CD4-positive, alpha-beta T cell treated with Interleukin-17A for 4 hours (primary cell): Measurements from ENCODE around the gene MAOA.
"Not testable (repeated sequence)": the region's sequence is repeated elsewhere in the genome, so short reads cannot be mapped to it uniquely, and the experiment has no call there.

Experiments
- DNase-seq: peaks from one replicate; pipeline ENCODE4 v3.0.0-alpha.2; 2020; ENCODE audit warnings: mixed read lengths

Gene MAOA

DNA sequence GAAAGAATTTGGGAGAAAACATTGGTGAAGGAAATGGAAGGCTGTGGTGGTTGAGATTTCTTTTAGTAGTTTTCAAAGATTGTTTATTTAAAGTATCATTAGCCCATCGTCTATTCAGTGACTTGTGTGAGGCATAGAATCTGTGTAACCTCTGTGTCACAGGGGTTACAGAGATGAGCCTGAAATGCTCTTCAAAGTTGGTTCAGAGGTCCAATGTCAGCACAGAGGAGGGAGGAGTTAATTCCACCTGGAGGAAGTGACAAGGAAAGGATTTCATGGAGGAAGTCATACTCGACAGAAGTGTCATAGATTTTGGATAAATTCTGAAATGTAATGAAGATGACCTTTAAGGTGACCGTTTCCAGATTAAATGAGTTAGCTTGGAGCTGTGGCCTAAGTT is 8.2 kb downstream of the MAOA start:
- DNase-seq = no peak

DNA sequence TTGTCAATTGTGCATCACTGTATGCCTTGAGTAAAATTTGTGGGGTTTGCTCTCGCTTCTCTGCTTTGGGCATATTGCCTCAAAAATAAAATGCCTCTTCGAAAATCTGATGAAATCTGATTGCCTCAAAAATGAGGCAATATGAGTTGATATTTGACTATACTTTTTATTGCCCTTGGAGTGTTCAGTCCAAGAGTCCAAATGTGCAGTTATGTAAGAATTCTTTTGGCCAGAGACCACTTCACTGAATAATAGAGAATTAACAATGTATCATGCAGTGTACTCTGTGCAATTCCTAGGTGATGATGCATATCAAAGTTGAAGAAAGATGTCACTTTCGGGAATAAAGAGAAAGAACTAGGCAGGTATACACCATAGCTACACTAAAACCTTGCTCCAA is 8.6 kb downstream of the MAOA start:
- no peak for DNase-seq

DNA sequence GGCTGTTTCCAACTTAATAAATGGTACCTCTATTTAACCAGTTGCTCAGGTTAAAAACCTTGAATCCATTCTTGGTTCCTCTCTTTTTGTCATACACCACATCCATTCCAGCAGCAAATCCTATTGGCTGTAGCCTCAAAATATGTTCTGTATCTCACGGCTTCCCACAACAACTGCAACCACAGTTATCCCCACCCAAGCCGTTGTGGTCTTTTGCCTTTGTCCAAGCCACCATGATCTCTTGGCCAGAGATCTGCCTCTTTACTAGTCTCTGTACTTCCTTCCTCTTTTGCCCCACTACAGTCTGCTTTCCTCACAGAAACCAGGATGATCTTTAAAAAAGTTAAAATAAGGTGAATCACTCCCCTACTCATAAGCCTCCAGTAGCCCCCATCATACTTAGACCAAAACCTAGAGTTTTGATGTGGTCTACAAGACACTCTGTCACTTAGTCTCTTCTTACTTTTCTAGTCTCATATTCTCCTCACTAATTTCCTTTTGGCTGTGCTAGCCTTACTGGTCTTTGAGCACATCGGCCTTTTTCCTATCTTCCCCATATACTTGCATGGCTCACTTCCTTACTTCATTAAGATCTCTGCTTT is 10.3 kb downstream of the MAOA start:
- DNase-seq = no peak

DNA sequence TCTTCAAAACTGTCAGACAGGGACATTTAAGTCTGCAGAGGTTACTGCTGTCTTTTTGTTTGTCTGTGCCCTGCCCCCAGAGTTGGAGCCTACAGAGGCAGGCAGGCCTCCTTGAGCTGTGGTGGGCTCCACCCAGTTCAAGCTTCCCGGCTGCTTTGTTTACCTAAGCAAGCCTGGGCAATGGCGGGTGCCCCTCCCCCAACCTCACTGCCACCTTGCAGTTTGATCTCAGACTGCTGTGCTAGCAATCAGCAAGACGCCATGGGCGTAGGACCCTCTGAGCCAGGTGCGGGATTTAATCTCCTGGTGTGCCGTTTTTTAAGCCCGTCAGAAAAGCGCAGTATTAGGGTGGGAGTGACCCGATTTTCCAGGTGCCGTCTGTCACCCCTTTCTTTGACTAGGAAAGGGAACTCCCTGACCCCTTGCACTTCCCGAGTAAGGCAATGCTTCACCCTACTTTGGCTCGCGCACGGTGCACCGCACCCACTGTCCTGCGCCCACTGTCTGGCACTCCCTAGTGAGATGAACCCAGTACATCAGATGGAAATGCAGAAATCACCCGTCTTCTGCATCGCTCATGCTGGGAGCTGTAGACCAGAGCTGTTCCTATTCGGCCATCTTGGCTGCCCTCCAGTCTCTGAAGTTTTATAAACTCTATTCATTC is 20.0 kb downstream of the MAOA start:
- not testable (repeated sequence) for DNase-seq

DNA sequence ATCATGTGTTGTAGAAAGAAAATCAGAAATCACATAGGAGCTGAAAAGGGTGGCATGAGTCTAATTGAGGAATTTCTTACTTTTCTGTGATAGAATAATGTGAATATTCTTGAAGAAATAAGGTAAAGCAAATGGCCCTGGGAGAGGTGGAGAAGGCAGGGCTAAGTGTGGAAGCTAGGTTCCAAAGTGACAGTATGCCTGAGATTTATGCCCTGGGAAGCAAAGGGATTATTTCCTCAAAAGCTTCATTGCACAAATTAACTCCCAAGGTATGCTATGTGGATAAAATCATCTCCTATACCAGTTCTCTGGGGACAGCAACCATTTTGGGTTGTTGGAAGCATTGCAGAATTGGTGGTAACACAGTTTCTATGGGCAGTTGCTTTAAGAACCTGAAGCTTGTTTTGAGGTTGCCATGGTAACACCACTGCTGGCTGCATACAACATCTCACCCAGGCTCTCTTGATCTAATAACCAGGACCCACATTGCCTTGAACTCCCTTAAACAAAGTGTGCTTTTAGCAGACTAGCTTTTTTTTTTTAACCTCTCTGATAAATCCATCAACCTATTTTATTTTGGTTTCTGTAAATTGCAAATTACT is 21.0 kb downstream of the MAOA start:
- no peak for DNase-seq

DNA sequence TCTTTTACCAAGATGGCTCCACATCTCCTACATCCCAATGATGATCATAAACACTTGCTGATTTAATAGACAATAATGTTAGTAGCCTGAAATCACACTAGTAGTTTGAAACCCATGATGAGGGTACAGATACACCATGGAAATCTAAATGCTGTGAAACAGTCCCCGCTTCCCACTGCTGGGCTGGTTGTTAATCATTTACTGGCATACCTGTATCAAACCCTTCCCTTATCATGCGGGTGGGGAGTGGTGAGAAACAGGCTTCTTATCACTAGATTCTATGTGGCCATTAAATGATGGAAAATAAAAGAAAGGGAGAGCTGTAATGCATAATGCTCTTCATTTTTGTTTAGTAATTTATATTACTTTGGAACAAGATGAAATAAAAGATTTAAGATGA is 21.9 kb downstream of the MAOA start:
- no peak for DNase-seq

DNA sequence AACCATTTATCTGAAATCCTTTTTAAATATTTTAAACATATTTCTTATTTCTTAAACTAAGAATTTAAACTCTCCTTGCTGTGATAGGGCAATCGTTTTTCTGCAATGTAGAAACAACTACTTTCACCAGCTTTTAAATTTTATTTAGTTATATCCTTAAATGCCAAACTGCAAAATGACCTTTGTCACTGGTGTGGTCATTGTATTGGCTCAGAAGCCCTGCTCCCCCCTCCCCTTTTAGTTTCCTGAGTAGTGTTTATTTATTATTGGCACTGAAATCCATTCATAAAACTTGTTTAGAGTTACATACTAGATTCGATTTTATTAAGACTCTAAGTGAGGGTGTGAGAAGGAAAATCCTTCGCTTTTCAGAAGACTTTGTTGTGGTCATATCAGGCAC is 23.0 kb downstream of the MAOA start:
- DNase-seq = no peak

DNA sequence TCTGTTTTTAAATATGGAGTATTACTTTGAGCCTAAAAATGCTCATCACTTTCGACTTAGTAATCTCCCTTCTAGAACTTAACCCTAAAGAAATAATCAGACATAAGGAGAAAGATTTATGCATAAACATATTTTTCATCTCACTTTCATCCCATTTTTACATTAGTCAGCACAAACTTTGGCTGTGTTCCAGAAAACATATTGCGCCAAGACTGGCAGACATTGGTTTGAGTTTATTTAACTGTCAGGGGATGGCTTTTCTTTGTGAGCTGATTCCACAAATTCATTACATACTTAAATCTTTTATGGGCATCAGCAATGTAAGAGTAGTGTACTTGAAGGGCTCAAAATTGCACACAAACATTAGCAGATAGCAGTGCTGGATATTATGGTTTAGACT is 23.7 kb downstream of the MAOA start:
- DNase-seq = no peak

DNA sequence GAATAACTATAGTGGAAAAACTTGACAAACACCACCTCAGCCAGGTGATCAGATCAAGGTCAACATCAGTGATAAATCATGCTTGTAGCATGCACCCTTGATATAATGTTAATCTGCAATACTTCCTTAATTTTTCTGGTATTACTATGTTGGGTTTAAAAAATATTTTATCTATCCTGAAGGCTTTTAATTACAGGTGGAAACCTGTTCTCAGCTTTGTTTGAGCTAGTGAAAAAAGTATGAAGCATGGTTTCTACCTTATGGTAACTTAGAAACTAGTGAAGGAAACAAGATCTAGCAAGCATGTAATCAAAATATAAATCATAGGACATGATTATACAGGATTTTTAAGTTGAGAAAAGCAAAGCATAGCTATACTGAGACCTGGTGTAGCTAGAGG is 26.6 kb downstream of the MAOA start:
- DNase-seq = no peak

DNA sequence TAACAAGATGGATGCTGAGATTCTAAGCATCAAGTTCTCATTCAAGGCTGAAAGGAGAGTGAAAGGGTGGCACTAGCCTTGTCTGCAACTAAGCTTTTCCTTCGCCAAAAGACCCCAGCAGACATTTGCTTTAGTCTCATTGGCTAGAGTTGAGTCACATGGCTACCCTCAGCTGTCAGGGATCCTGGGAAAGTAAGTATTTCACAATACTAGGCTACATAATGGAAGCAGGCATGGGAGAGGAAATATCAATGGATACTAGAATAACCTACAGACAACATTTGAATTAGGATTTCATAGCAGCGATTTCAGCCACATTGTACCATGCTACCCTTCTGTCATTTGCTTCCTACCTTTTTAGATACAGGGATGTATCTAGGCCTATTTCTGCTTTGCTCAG is 29.1 kb downstream of the MAOA start:
- no peak for DNase-seq

DNA sequence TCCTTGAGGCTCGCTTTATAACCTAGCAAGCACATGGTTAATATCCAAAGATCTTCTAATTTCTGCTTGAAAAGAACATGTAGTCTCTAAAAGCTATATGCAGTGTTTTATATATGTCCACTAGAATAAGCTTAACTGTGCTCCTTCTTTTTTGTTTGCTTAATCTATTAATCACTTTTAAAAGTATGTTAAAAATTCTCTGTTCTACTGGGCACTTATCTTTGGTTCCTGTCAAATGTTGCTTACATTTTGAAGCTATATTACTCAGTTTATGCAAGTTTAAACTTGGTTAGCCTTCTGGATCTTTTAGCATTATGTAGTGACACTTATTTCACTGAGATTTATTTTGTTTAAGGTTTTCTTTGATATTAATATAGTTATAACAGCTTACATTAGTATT is 32.5 kb downstream of the MAOA start:
- no peak for DNase-seq

DNA sequence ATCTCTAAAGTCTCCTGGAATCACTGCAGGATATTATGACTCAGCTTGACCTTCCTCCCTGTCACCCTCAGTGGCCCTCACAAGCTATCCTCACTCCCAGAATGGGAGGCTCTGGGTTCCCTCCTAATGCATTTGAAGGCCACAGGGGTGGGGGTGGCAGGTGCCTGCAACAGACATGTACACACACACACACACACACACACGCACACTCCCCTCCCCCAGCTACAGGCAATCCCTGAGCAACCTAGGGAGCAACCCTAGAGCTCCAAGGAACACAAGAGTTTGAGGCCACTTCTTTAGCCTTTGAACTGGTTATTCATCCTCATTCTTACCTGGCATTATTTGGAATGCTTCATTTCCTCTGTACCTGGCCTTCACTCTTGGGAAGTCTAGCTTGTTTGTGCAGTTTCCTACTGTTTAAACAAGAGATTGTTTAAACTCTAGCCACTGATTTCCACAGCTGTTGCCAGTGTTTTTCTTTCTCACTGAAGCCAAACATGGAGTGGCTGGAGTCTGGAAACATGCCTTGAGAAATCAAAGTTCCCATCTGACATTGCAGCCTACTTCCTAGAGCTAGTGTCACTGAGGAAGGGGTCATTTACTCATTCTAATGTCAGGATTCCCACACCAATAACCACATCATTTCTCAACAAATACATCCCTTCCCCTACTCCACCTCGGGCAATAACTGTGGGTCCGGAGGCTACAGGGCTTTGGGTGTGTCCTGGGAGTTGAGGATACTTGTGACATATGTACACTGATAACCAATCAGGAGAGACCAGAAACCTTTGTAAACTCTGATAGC is 37.7 kb downstream of the MAOA start:
- no peak for DNase-seq

DNA sequence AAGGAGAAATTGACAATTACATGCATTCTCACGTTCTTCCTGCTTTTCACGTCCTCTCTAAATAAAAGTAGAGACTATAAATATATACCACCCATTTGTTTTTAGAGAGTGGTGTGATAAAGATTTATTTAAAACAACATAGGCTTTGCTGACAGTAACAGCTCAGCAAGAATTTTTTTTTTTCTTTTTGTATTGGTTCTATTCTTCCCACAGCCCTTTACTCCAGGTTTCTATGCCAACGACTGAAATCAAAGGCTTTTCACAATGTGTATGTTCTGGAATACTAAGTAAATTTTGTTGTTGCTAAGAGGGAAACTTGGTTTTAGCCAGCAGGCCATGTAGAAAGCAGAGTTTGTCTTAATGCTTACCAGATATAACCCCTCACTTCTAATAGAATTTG is 43.4 kb downstream of the MAOA start:
- DNase-seq = no peak

DNA sequence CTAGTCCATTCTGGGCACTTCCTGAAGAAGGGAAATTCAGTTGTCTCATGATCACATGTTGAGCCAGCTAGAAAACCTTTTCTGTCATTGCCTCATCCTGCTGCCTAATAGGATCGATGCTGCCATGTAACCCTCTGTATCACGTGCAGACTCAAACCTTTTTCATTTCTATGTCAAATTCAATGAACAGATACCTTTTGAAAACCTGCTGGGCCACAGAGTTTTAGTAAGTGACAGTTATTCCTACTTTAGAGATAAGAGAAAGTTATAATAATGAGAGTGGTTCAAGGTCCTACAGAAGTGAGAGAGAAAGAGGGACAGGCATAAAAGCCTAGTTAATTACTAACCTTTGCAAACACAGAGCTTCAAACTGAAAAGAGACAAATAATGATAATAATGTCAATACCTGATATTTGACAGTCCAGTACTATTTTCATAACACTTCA is 46.0 kb downstream of the MAOA start:
- DNase-seq = no peak

DNA sequence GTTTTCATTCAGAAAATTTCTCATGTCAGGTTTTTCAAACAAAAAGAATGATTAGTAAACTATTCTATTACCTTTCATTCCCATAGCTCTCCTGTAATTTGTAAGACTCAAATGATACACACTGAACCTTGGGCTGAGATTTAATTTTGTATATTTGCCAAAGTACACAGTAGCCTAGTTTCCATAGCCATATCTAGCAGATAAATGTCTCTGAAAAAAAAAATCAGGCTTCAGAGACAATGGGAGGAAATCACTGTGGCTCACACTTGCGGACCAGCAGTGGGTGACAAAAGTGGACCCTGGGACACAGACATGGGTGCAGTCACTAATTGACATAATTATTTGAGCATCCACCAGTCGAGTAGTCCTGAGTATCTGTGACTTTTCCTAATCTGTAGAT is 46.6 kb downstream of the MAOA start:
- DNase-seq = no peak

DNA sequence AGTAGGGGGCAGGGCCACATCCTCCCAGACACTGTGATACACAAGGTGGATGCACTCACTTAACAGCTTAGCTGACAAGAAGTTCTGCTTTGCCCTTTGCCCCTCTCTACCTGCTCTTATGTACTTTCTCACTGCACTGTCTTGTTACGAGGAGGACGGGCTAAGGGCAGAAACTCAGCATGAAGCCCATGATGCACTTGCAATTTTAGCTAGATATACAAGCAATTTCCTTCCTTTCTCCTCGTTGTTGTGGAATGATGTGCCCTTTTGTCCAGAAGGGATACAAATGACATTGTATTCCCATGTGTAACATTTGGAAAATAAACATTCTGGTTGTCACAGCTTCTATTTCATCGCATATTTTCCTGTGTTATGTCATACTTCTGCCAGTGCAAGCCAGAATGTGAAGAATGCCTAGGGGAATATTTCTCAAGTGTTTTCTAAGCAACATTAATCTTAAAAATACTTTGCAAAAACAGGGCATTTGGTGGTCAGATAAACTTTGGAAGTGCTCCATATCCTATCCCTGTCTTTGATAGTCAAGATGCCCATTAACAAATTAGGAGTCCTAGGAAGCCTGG is 47.2 kb downstream of the MAOA start:
- no peak for DNase-seq

DNA sequence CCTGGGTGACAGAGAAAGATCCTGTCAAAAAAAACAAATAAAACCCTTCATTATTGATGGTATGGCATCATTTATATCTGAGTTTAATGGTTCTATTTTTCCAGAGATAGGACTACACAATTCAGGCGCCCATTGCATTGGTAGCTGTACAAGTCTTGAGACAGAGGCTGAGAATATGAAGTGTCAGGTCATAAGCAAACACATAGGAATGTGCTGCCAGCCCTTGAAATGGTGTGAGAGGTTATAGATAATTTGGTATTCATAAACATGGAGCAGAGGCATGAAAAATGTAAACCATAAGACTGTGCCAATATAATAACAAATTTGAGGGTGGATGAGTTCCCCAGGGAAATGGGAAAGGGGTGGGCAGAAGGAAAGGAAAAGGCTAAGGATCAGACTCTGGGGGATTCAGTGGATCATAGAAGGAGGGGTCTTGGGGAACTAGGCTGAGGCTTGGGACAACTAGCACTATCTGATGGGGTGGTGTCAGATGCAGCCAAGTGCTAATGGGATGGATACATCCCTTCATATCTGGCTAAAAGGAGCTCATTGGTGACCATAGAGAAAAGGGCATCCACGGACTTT is 50.8 kb downstream of the MAOA start:
- DNase-seq = no peak

DNA sequence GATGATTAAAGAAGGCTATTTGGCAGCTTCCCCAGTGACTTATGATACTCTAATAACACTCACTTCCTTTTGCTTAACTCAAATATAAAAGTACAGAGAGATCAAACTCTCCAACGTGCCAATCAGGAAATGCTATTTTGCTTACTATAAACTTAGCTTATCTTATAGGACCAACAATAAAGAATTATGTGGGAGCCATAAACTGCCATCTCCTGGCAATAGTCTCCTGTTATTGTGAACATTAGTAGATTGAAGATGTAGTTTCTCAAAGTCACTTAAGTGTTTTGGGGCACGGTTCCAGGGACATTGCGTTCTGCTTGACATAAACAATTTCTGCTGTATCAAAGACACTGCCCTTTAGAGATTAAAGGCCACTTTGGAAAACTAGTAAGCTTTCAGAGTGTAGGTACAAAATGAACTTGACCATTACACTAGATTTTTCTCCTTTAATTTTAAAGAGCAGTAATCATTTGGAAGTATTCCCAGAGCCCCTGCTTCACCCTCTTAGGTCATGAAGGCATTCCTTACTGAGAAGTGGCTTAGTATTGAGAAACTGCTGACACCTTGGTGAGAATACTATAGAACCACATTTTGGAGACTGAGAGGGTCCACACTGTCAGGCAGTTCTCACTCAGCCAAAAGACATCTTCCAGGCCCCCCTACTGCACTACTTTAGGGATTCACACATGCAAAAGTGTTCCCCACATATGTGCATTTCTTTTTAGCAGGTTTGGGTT is 51.9 kb downstream of the MAOA start:
- no peak for DNase-seq

DNA sequence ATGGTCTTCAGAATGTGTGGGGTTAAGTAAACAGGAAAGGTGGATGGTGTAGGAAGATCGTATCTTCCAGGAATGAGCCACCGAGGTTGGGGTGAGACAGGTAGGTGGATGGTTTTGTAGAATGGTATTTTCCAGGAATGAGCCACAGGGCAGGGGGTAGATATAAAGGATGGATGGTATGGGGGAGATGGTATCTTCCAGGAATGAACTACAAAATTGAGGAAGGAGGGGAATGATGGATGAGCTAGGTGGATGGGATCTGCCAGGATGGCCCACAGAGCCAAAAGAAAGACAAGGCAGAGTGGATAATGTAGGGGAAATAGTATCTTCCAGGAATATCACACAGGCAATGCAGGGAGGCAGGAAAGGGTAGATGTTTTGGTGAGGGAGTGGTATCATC is 60.0 kb downstream of the MAOA start:
- DNase-seq = no peak

DNA sequence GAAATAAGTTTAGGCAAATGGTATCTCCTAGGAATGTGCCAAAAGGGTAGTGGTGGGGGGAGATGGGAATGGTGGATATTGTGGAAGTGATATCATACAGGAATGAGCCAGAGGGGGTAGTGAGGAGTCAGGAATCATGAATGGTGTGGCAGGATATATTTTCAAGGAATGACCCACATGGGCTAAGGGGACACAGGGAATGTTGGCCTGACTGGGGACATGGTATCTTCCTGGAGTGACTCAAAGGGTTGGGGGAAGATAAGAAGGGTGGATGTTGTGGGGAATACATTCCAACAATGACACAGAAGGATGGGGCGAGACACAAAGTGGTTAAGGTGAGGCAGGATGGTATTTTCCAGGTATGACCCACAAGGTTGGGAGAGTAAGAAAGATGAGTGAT is 60.6 kb downstream of the MAOA start:
- no peak for DNase-seq

DNA sequence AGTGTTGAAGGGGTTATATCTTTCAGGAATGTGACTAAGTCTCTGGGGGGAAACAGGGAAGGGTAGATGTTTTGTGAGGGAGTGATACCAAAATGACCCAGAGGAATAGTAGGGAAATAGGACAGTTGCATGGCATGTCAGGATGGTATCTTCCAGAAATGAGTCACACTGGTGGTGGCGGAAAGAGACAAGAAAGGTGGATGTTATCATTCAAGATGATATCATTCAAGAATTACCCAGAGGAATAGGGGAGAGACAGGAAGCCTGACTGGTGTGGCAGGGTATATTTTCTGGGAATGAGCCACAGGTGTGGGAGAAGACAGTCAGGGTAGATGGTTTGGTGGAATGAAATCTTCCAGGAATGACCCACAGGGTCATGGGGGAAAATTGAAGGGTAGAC is 61.1 kb downstream of the MAOA start:
- DNase-seq = no peak

DNA sequence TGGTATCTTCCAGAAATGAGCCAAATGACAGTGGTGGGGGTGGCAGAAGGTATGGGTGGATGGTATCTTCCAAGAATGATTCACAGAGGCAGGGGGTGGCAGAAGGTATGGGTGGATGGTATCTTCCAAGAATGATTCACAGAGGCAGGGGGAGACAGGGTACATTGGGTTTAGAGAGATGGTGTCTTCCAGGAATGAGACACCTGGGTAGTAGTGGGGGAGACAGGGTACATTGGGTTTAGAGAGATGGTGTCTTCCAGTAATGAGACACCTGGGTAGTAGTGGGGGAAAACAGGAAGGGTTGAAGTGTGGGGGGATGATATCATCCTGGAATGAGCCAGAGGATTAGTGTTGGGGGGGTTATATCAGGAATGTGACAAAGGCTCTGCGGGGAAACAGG is 62.0 kb downstream of the MAOA start:
- no peak for DNase-seq
